ENCODE data around the gene AHRR. TPM values are rescaled to one million over a fixed set of nuclear protein-coding genes. Genes with fewer than 3 reads are reported as not detected.

AHRR gene
- total RNA-seq, 4 donors from 2014 or later: 1.3 to 8.8 (median 1.5) TPM

DNA sequence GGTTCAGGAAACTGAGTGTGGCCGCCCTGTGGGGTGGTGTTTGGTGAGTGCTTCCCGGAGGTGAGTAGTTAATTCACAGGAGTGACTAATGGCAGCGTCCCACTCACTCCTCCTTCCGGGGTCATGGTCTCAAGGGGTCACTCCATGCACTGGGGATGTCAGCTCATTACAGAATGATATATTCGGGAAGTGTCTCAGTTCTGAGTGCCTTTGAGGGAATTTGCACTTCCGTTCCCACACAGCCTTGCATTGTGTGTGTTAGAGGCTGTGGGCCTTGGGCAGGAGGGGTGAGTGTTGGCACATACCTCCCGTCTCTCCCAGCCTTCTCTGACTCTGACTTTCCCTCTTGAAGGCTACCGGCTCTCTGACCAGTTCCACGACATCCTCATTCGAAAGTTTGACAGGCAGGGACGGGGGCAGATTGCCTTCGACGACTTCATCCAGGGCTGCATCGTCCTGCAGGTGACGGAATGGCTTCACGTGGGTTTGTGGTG, 10.5 kb upstream of the AHRR start:
- TF ChIP-seq EP300 (IDR thresholded peaks at IDR 0.05; ENCODE audit: low read depth) (no peak), POLR2A (IDR thresholded peaks at IDR 0.05) (no peak), POLR2AphosphoS5 (IDR thresholded peaks at IDR 0.05) (no peak), CTCF (IDR thresholded peaks at IDR 0.05) (no peak)
- Histone ChIP-seq H3K9me3 (no peaks in the 10 kb centered on the region), H3K27ac (no peak overlapping the region), H3K27me3 (no peaks in the 10 kb centered on the region), H3K4me3 (no peak overlapping the region), H3K36me3 (peaks cover 0 to 18% (median 5%) of the 10 kb centered on the region in 4 donors), H3K4me1 (no peaks in the 10 kb centered on the region)
- 78 to 86% methylated on average over 7 to 16 of the region's 16 CpGs for WGBS, 2 donors (ENCODE audit: low coverage in 1 of 2)
- in situ Hi-C loops (cut with MboI; ENCODE audit: low pct_ligation_motif_present in 1 of 4, low pct_unique_long_range_greater_than_20kb in 1 of 4, low sequenced_read_pairs in 3 of 4): no loop called here
- intact Hi-C loops (cut with DNase I; ENCODE audit: low total_unique reads): no loop called here
- no peak for DNase-seq

- WGBS, 2 donors (ENCODE audit: low coverage in 1 of 2): 77 to 88% methylated on average over 3 to 8 of the region's 8 CpGs
- TF ChIP-seq EP300 (IDR thresholded peaks at IDR 0.05; ENCODE audit: low read depth) (no peak), CTCF (IDR thresholded peaks at IDR 0.05) (no peak), POLR2AphosphoS5 (IDR thresholded peaks at IDR 0.05) (no peak), POLR2A (IDR thresholded peaks at IDR 0.05) (no peak)
- Histone ChIP-seq H3K27me3 (no peaks in the 10 kb centered on the region), H3K4me1 (no peaks in the 10 kb centered on the region), H3K27ac (no peak overlapping the region), H3K9me3 (no peaks in the 10 kb centered on the region), H3K4me3 (no peak overlapping the region), H3K36me3 (peaks cover 0 to 13% (median 5%) of the 10 kb centered on the region in 4 donors)
- no peak for DNase-seq
- intact Hi-C loops (cut with DNase I; ENCODE audit: low total_unique reads) (no loop called here), in situ Hi-C loops (cut with MboI; ENCODE audit: low pct_ligation_motif_present in 1 of 4, low pct_unique_long_range_greater_than_20kb in 1 of 4, low sequenced_read_pairs in 3 of 4) (no loop called here)
Observed at GRCh38 chr5:311963-312362, 9.6 kb upstream of the AHRR start.

GRCh38 chr5:312845-313244, 8.7 kb upstream of the AHRR start:
- no peak overlapping the region for H3K4me3 ChIP-seq
- intact Hi-C loops (cut with DNase I; ENCODE audit: low total_unique reads) (no loop called here), in situ Hi-C loops (cut with MboI; ENCODE audit: low pct_ligation_motif_present in 1 of 4, low pct_unique_long_range_greater_than_20kb in 1 of 4, low sequenced_read_pairs in 3 of 4) (no loop called here)
- H3K36me3 ChIP-seq: peaks cover 0 to 13% (median 5%) of the 10 kb centered on the region in 4 donors
- TF ChIP-seq CTCF (IDR thresholded peaks at IDR 0.05): no peak
- TF ChIP-seq POLR2AphosphoS5 (IDR thresholded peaks at IDR 0.05): no peak
- TF ChIP-seq EP300 (IDR thresholded peaks at IDR 0.05; ENCODE audit: low read depth): no peak
- TF ChIP-seq POLR2A (IDR thresholded peaks at IDR 0.05): no peak
- H3K27ac ChIP-seq: no peak overlapping the region
- no peaks in the 10 kb centered on the region for H3K9me3 ChIP-seq
- WGBS, 2 donors (ENCODE audit: low coverage in 1 of 2): 64 to 79% methylated on average over 12 of the region's 12 CpGs
- no peak for DNase-seq
- no peaks in the 10 kb centered on the region for H3K4me1 ChIP-seq
- no peaks in the 10 kb centered on the region for H3K27me3 ChIP-seq

DNA sequence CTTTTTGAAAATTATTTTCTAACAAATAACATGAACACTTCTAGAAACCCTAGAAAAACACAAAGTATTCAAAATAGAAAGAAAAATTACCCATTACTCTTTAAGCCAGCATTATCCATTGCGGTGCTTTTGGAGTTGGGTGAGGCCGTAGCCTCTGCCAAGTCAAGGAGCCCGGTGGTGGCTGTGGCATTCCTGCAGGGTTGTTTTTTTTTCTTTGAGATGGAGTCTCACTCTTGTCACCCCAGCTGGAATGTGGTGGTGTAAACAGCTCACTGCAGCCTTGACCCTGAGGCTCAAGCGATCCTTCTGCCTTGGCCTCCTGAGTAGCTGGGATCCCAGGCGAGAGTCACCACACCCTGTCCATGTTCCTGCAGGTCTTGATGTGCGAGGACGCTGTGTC, 8.2 kb upstream of the AHRR start:
- H3K4me3 ChIP-seq: no peak overlapping the region
- no peaks in the 10 kb centered on the region for H3K9me3 ChIP-seq
- intact Hi-C loops (cut with DNase I; ENCODE audit: low total_unique reads): no loop called here
- TF ChIP-seq EP300 (IDR thresholded peaks at IDR 0.05; ENCODE audit: low read depth) (no peak), POLR2AphosphoS5 (IDR thresholded peaks at IDR 0.05) (no peak), CTCF (IDR thresholded peaks at IDR 0.05) (no peak), POLR2A (IDR thresholded peaks at IDR 0.05) (no peak)
- DNase-seq: no peak
- no peak overlapping the region for H3K27ac ChIP-seq
- 95% methylated on average over 3 to 7 of the region's 7 CpGs for WGBS, 2 donors (ENCODE audit: low coverage in 1 of 2)
- H3K36me3 ChIP-seq: peaks cover 0 to 13% (median 5%) of the 10 kb centered on the region in 4 donors
- no peaks in the 10 kb centered on the region for H3K27me3 ChIP-seq
- H3K4me1 ChIP-seq: no peaks in the 10 kb centered on the region
- in situ Hi-C loops (cut with MboI; ENCODE audit: low pct_ligation_motif_present in 1 of 4, low pct_unique_long_range_greater_than_20kb in 1 of 4, low sequenced_read_pairs in 3 of 4): no loop called here

Data from transverse colon (tissue), 4 donors.